GM21528 (cell line): Measurements from ENCODE around the gene MATR3.
"Not testable (repeated sequence)": the region's sequence is repeated elsewhere in the genome, so short reads cannot be mapped to it uniquely, and the experiment has no call there.

Experiments used
- ATAC-seq: cut with Tn5 transposase; IDR thresholded peaks from one replicate; pipeline ENCODE4 v1.9.1; 2021; ENCODE audit warnings: mild to moderate bottlenecking, moderate library complexity; ENCODE audit not compliant: unreplicated experiment, low FRiP score

Gene MATR3

DNA sequence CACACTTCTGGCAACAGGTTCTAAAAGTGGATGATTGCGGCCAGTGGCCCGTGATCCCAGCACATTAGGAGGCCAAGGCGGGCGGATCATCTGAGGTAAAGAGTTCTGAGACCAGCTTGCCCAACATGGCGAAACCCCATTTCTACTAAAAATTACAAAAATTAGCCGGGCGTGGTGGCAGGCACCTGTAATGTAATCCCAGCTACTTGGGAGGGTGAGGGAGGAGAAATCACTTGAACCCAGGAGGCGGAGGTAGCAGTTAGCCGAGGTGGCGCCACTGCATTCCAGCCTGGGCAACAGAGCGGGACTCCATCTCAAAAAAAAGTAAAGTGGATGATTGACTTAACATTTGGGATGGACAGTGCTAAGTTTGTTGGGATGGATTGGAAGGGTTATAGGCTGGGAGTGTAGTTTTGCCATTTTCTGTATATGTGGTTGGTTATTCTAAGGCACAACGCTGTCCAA is 3.4 kb downstream of the MATR3 start:
- no peak for ATAC-seq

DNA sequence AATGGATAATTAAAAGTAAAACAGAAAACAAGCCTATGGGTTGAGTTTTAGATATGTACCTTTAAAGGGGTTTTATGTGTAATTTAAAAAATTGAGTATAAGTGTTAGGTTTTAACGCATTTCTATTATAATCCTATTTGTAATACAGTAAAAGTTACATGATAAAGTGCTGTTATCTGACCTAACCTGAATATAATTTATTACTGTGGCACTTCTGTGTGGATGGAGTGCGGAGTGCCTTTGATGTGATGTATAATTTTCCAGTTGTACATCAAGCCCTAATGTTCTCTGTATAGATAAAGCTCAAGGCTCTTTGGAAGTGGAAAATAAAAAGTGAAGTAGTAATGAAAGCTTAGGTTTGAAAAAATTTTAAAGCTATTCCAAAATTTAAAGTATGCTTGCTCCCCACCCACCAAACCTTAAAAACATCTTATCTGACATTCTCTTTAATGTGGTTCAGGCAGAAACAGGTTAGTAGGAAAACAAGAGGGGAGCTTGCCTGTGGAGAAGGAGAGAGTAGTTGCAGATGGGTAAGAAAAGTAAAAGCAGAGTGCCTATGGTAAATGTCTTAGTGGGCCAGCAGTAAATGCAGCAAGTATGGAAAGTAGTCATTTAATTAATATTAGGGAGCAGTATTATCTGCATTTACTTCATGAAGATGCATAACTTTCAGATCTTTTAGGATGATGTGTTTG is 4.0 kb downstream of the MATR3 start:
- no peak for ATAC-seq

DNA sequence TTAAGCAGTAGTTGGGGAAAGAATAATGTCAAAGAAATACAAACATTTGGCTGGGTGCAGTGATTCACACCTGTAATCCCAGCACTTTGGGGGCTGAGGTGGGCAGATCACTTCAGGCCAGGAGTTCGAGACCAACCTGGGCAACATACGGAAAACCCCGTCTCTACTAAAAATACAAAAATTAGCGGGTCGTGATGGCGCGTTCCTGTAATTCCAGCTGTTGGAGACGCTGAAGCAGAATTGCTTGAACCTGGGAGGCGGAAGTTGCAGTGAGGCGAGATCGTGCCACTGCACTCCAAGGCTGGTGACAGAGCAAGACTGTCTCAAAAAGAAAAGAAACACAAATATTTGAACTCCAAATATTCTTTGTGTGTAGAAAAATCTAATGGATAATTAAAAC is 4.7 kb downstream of the MATR3 start:
- ATAC-seq = no peak

GRCh38 chr5:139299486-139299885 is 5.9 kb downstream of the MATR3 start:
- ATAC-seq = no peak

DNA sequence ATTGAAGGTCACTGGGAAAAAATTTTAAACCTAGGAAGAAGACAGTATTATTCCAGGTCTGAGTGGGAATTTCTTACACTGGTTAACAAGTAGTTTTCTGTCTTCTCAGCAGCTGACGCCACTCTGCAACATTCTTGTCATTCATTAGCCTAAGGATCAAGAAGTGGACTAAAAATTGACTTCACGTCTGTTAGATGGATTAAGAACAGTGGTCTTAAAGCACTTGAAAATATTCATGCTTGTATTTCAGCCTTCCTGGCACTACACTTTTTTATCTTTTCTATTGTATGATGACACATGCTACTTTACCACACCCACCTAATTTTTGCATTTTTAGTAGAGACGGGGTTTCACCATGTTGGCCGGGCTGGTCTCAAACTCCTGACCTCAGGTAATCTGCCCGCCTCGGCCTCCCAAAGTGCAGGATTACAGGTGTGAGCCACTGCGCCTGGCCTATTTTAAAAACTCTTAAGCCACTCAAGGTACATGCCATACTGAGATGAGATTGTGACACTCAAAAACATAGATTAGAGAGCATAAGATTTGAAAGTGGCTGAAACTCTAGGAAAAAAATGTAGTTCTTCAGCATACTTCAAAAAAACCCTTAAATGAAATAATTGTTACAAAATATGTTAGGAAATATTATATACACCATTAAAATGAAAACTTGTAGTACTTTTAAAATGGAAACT is 8.4 kb downstream of the MATR3 start:
- ATAC-seq = no peak

- ATAC-seq = no peak
Observed at GRCh38 chr5:139304391-139305324, 11.1 kb downstream of the MATR3 start.

DNA sequence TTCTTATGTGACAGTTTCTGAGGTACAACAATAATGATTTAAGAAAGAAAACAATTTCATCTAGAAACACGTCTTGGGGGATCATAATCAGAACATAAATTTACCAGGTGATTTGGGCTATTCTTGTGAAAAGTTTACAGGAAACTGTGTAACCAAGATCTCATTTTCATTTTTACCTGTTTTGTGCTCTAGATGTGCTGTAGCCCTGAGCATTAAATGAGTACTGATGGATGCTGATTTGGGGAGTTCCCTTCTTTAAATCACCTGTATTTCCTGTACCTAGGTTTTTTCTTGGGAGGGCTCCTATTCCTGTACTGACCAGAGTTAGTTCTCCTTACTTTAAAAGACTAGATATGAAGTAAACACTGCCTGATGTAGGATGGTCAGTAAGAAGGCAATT is 12.7 kb downstream of the MATR3 start:
- ATAC-seq = no peak

- ATAC-seq = no peak
Observed at GRCh38 chr5:139306628-139307379, 13.3 kb downstream of the MATR3 start.

- no peak for ATAC-seq
Observed at GRCh38 chr5:139308797-139309196, 15.3 kb downstream of the MATR3 start.

- ATAC-seq = not testable (repeated sequence)
Observed at GRCh38 chr5:139310715-139311186, 17.2 kb downstream of the MATR3 start.

- ATAC-seq = no peak
Observed at GRCh38 chr5:139312075-139312474, 18.5 kb downstream of the MATR3 start.

GRCh38 chr5:139314276-139314675 is 20.7 kb downstream of the MATR3 start:
- no peak for ATAC-seq

DNA sequence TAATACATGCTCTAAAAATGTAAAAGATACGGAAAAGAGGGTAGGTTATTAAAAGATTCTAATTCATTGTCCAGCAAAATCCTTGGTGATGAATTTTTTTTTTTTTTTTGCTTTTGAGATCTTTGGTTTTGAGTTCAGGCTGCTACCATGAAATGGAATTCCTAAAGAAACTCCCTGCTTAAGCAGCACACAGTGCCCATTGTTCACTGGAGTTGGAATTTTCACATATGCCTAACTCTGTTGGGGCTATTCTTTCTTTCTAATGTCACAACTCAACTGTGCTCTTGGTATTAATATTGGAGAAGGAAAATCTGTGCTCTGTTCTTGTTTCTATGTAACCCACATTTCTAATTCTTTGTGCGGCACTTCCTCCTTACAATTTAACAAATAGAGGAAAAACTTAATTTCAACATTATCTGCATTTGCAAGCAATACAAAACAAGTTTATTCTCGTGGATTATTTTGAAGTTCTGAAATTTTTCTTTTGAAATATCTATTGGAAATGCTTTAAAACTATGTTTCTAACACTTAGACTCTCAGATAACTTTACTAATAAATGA is 21.6 kb downstream of the MATR3 start:
- ATAC-seq = no peak

- no peak for ATAC-seq
Observed at GRCh38 chr5:139335811-139336210, 42.3 kb downstream of the MATR3 start.

GRCh38 chr5:139340051-139340450 is 46.5 kb downstream of the MATR3 start:
- ATAC-seq = no peak

DNA sequence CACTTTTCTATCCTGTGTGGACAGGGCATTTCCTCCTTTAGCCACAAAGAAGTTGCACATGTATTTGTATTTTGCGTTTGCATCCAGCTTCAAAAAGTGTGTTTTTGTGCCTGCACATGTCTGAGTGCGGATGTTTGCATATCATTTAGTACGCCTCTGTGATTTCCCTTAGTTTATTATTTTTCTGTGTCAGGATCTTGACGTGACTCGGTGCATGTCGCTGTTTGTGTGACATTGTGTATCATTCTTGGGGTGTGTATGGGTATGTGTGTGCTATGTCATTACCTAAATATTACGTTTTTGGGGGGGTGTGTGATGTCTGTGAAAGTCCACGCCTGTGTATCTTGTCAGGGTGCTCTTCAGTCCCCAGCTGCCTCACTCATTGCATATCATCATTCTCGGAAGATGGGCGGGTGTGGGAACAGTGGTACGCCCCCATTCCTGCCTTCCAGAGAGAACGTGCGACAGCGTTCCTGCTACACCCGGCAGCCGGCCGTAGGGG is 47.7 kb downstream of the MATR3 start:
- ATAC-seq = no peak

GRCh38 chr5:139341689-139342422 is 48.3 kb downstream of the MATR3 start, which contains the start of gene PAIP2:
Gene PAIP2, plus strand, starts transcription at chr5:139341854. Its CDS starts 21,931 bp downstream, at chr5:139363785.
- ATAC-seq = peak; percentile 90

DNA sequence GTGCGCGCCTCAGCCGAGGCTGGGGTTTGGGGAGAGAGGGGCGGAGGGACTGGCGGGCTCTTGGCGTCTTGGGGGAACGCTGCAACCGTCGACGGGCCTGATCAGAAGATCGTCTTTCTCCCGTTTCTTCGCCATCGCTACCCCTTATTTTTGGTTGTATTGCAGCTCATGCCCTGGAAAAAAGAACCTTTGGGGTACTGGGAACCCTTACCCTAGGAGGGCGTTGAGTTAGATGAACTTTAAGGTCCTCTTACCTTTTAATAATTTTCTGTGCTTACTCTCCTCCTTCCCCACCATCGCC is 48.8 kb downstream of the MATR3 start:
- peak; percentile 52 for ATAC-seq

DNA sequence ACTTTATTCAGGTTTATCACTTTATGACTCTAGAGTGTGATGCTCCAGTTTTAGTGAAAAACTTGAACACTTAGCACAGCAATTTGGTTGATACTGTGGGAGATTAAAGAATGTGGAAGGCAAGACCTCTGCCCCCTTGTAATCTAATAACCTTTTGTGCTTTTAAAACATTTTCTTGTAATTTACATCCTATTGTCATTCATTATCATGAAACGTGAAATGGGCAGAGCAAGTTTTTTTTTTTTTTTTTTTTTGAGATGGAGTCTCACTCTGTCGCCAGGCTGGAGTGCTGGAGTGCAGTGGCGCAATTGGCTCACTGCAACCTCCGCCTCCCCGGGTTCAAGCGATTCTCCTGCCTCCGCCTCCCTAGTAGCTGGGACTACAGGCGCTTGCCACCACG is 49.9 kb downstream of the MATR3 start:
- ATAC-seq = no peak
